NOMO-1 (cell line): ENCODE measurements around the gene AGTPBP1.

ENCODE experiments used
- DNase-seq, 2 experiments: peaks; one replicate each; lab custom pipeline; 2025; ENCODE audit not compliant: unreplicated experiment in 2 of 2; lab: John Stamatoyannopoulos, UW

The AGTPBP1 gene

GRCh38 chr9:85511746-85512145, 230.0 kb downstream of the AGTPBP1 start:
- no peak for DNase-seq

GRCh38 chr9:85510830-85511504, 230.8 kb downstream of the AGTPBP1 start:
- DNase-seq: no peak

- DNase-seq: no peak
These were observed 233.1 kb downstream of the AGTPBP1 start for GRCh38 chr9:85508616-85509015.

GRCh38 chr9:85505612-85506011, 236.1 kb downstream of the AGTPBP1 start:
- DNase-seq: no peak

- DNase-seq: no peak
These were observed 238.7 kb downstream of the AGTPBP1 start for GRCh38 chr9:85502815-85503655.

- no peak for DNase-seq
These were observed 239.9 kb downstream of the AGTPBP1 start for GRCh38 chr9:85501882-85502281.

GRCh38 chr9:85501456-85501855, 240.3 kb downstream of the AGTPBP1 start:
- no peak for DNase-seq
